ENCODE results near the gene ADAMTS9. TPM values are rescaled to one million over a fixed set of nuclear protein-coding genes. Genes with fewer than 3 reads are reported as not detected.

ADAMTS9 gene
- total RNA-seq, 3 donors from 2014 or later (not counting 1 experiment from before 2014, with no cell fraction given): not detected

GRCh38 chr3:64556046-64556445 is 131.8 kb downstream of the ADAMTS9 start:
- no peak for TF ChIP-seq CTCF (IDR thresholded peaks at IDR 0.05)
- H3K27me3 ChIP-seq (ENCODE audit: control insufficient read depth, insufficient read depth, low read length): no peaks in the 10 kb centered on the region
- Mint-ChIP-seq H3K27me3 (ENCODE audit: low read depth in 2 of 2) (no peaks in the 10 kb centered on the region), H3K4me1 (no peaks in the 10 kb centered on the region), H3K9me3 (peaks cover 7 to 10% of the 10 kb centered on the region in 2 donors), H3K4me3 (no peak overlapping the region), H3K27ac (no peak overlapping the region), H3K36me3 (no peaks in the 10 kb centered on the region)
- no peaks in the 10 kb centered on the region for H3K4me1 ChIP-seq (ENCODE audit: control insufficient read depth, insufficient read depth, low read length)
- intact Hi-C loops (cut with micrococcal nuclease): no loop called here
- no peaks in the 10 kb centered on the region for H3K9me3 ChIP-seq (ENCODE audit: control insufficient read depth, insufficient read depth, low read length)
- 97% methylated on average over 3 of the region's 3 CpGs for WGBS (ENCODE audit: insufficient coverage)
- DNase-seq: no peak
- H3K4me3 ChIP-seq (ENCODE audit: low read length): no peak overlapping the region
- H3K27ac ChIP-seq (ENCODE audit: low read length): no peak overlapping the region
- H3K36me3 ChIP-seq (ENCODE audit: control insufficient read depth, insufficient read depth, low read length): no peaks in the 10 kb centered on the region
- no peak for ATAC-seq

GRCh38 chr3:64555351-64555750 is 132.4 kb downstream of the ADAMTS9 start:
- 79% methylated on average over 3 of the region's 3 CpGs for WGBS (ENCODE audit: insufficient coverage)
- Histone ChIP-seq H3K27me3 (ENCODE audit: control insufficient read depth, insufficient read depth, low read length) (no peaks in the 10 kb centered on the region), H3K36me3 (ENCODE audit: control insufficient read depth, insufficient read depth, low read length) (no peaks in the 10 kb centered on the region), H3K9me3 (ENCODE audit: control insufficient read depth, insufficient read depth, low read length) (no peaks in the 10 kb centered on the region), H3K4me1 (ENCODE audit: control insufficient read depth, insufficient read depth, low read length) (no peaks in the 10 kb centered on the region), H3K27ac (ENCODE audit: low read length) (no peak overlapping the region), H3K4me3 (ENCODE audit: low read length) (no peak overlapping the region)
- Mint-ChIP-seq H3K4me3 (no peak overlapping the region), H3K4me1 (no peaks in the 10 kb centered on the region), H3K36me3 (no peaks in the 10 kb centered on the region), H3K9me3 (peaks cover 7 to 10% of the 10 kb centered on the region in 2 donors), H3K27me3 (ENCODE audit: low read depth in 2 of 2) (no peaks in the 10 kb centered on the region), H3K27ac (no peak overlapping the region)
- ATAC-seq (no peak), DNase-seq (no peak)
- intact Hi-C loops (cut with micrococcal nuclease): no loop called here
- TF ChIP-seq CTCF (IDR thresholded peaks at IDR 0.05): no peak

- no peaks in the 10 kb centered on the region for H3K27me3 Mint-ChIP-seq (ENCODE audit: low read depth in 2 of 2)
- no peaks in the 10 kb centered on the region for H3K36me3 ChIP-seq (ENCODE audit: control insufficient read depth, insufficient read depth, low read length)
- H3K9me3 Mint-ChIP-seq: peaks cover 7 to 10% of the 10 kb centered on the region in 2 donors
- no peaks in the 10 kb centered on the region for H3K9me3 ChIP-seq (ENCODE audit: control insufficient read depth, insufficient read depth, low read length)
- H3K4me1 Mint-ChIP-seq: no peaks in the 10 kb centered on the region
- H3K4me1 ChIP-seq (ENCODE audit: control insufficient read depth, insufficient read depth, low read length): no peaks in the 10 kb centered on the region
- no peak for ATAC-seq
- no peaks in the 10 kb centered on the region for H3K36me3 Mint-ChIP-seq
- no peak overlapping the region for H3K27ac ChIP-seq (ENCODE audit: low read length)
- intact Hi-C loops (cut with micrococcal nuclease): no loop called here
- H3K27me3 ChIP-seq (ENCODE audit: control insufficient read depth, insufficient read depth, low read length): no peaks in the 10 kb centered on the region
- DNase-seq: no peak
- WGBS (ENCODE audit: insufficient coverage): 77% methylated on average over 4 of the region's 7 CpGs
- TF ChIP-seq CTCF (IDR thresholded peaks at IDR 0.05): no peak
- no peak overlapping the region for H3K4me3 Mint-ChIP-seq
- no peak overlapping the region for H3K27ac Mint-ChIP-seq
- H3K4me3 ChIP-seq (ENCODE audit: low read length): no peak overlapping the region
Measured at GRCh38 chr3:64554096-64554920, 133.5 kb downstream of the ADAMTS9 start.

- Mint-ChIP-seq H3K9me3 (peaks cover 7 to 10% of the 10 kb centered on the region in 2 donors), H3K27ac (no peak overlapping the region), H3K27me3 (ENCODE audit: low read depth in 2 of 2) (no peaks in the 10 kb centered on the region), H3K4me3 (no peak overlapping the region), H3K36me3 (no peaks in the 10 kb centered on the region), H3K4me1 (no peaks in the 10 kb centered on the region)
- Histone ChIP-seq H3K27ac (ENCODE audit: low read length) (no peak overlapping the region), H3K4me1 (ENCODE audit: control insufficient read depth, insufficient read depth, low read length) (no peaks in the 10 kb centered on the region), H3K4me3 (ENCODE audit: low read length) (no peak overlapping the region), H3K9me3 (ENCODE audit: control insufficient read depth, insufficient read depth, low read length) (no peaks in the 10 kb centered on the region), H3K36me3 (ENCODE audit: control insufficient read depth, insufficient read depth, low read length) (no peaks in the 10 kb centered on the region), H3K27me3 (ENCODE audit: control insufficient read depth, insufficient read depth, low read length) (no peaks in the 10 kb centered on the region)
- WGBS (ENCODE audit: insufficient coverage): 52% methylated on average over 1 of the region's 2 CpGs
- no peak for DNase-seq
- intact Hi-C loops (cut with micrococcal nuclease): no loop called here
- TF ChIP-seq CTCF (IDR thresholded peaks at IDR 0.05): no peak
- no peak for ATAC-seq
Measured at GRCh38 chr3:64552966-64553365, 134.8 kb downstream of the ADAMTS9 start.
